Activated naive CD4-positive, alpha-beta T cell treated with anti-CD3 and anti-CD28 coated beads for 36 hours (primary cell): ENCODE results near the gene OR4Q3. TPM values are rescaled to one million over a fixed set of nuclear protein-coding genes. Genes with fewer than 3 reads are reported as not detected.
"Not testable (repeated sequence)": the region's sequence is repeated elsewhere in the genome, so short reads cannot be mapped to it uniquely, and the experiment has no call there.

Experiments used
- CTCF ChIA-PET: fragments of 350-600 bp; sonication (Branson Sonifier 250); formaldehyde crosslinking; loops from one replicate; lab custom pipeline; 2021; ENCODE audit warnings: antibody characterized with exemption; lab: Charles Lee
- DNase-seq: peaks from one replicate; pipeline ENCODE4 v3.0.0-alpha.2; 2020
- H3K27ac Mint-ChIP-seq: one replicate; pipeline ENCODE4 v1.8.0; 2021; ENCODE audit warnings: mild to moderate bottlenecking, mixed read lengths
- H3K27me3 Mint-ChIP-seq: one replicate; pipeline ENCODE4 v1.8.0; 2021; ENCODE audit warnings: low read depth, mixed read lengths
- H3K36me3 Mint-ChIP-seq: one replicate; pipeline ENCODE4 v1.8.0; 2021; ENCODE audit warnings: low read depth, mixed read lengths
- H3K4me1 Mint-ChIP-seq: one replicate; pipeline ENCODE4 v1.8.0; 2021; ENCODE audit warnings: low read depth, mixed read lengths
- H3K4me3 Mint-ChIP-seq: one replicate; pipeline ENCODE4 v1.8.0; 2021; ENCODE audit warnings: mild to moderate bottlenecking, moderate library complexity, mixed read lengths
- H3K9me3 Mint-ChIP-seq: one replicate; pipeline ENCODE4 v1.8.0; 2021; ENCODE audit warnings: mixed read lengths
- intact Hi-C: fragments of 100-400 bp; cut with micrococcal nuclease; formaldehyde crosslinking; loops from one replicate; pipeline ENCODE4 v1.15.1; 2023
- total RNA-seq, 2 experiments: library from RNA; stranded (reverse); gene quantifications; one replicate each; pipeline ENCODE4 v1.2.3, GENCODE V29; 2021

The OR4Q3 gene
- total RNA-seq: not detected

DNA sequence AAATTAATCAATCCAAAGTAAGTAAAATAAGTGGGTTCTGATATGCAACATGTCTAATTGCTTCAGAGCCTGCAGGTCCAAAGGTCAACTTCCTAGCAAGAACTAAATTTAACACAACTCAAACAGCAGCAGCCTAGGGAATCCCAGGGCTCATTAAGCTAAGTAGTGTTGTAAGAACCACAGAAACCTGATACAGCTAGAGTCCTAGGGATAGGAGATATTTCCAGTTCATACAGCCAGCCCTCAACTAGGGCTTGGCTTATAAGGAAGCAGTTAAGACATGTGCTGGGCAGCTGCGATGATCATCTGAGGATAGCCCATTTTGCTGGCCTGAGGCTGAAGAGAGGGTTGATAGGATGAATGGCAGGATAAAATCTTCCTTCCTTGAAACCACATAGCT lies at the start of gene OR4Q3:
OR4Q3 (plus strand) TSS at position 316 of the 400 bp plus-strand sequence.
- DNase-seq: no peak
- Mint-ChIP-seq H3K36me3 (peaks cover 1% of the 10 kb centered on the region), H3K27ac (no peak within 1 kb of the TSS), H3K4me1 (no peaks in the 10 kb centered on the region), H3K4me3 (no peak within 1 kb of the TSS), H3K27me3 (peaks cover 11% of the 10 kb centered on the region), H3K9me3 (no peaks in the 10 kb centered on the region)
- intact Hi-C loops: no loop called here
- CTCF ChIA-PET: no interaction called here

DNA sequence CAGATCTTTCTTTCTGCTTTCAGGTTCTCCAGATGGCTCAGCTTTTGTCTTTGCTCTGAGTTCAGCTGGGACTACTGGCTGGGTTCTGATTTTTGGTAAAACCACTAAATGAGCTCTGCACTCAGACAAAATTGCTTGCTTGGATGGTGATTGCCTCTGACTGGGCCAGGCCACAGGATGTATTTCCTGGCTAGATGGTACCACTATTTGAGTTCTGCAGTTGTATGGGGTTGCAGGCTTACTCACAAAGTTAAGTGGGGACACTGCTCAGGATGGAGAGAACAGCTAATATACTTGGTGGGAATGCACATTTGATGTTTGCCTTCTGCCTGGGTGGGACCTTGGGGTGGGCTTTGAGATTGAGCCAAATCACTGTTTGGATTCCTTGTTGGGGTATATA lies 14.0 kb upstream of the OR4Q3 start:
- H3K27ac Mint-ChIP-seq: no peak overlapping the region
- H3K4me3 Mint-ChIP-seq: no peak overlapping the region
- peaks cover 6% of the 10 kb centered on the region for H3K9me3 Mint-ChIP-seq
- CTCF ChIA-PET: no interaction called here
- no peaks in the 10 kb centered on the region for H3K4me1 Mint-ChIP-seq
- intact Hi-C loops: no loop called here
- H3K27me3 Mint-ChIP-seq: peaks cover 3% of the 10 kb centered on the region
- no peaks in the 10 kb centered on the region for H3K36me3 Mint-ChIP-seq
- DNase-seq: no peak

DNA sequence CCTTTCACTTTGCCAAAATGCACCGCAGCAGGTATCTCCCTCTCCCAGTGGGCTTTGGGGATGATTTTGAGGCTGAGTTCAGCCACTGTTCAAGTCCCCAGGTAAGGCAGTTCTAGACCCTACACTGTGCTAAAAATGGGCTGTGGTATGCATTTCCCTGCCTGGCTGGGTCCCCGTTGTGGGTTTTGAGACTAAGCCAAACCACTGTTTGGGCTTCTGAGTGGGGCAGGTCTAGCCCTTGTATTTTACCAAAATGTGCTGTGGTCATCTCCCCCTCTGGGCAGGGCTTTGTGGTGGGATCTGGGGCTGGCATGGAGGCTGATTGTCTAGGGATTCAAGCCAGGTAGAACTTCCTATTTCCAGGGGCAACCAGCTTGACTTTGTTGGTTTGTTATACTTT lies 13.6 kb upstream of the OR4Q3 start:
- no peak for DNase-seq
- intact Hi-C loops: no loop called here
- H3K27me3 Mint-ChIP-seq: peaks cover 3% of the 10 kb centered on the region
- H3K27ac Mint-ChIP-seq: no peak overlapping the region
- no peak overlapping the region for H3K4me3 Mint-ChIP-seq
- no peaks in the 10 kb centered on the region for H3K4me1 Mint-ChIP-seq
- H3K9me3 Mint-ChIP-seq: peaks cover 6% of the 10 kb centered on the region
- no peaks in the 10 kb centered on the region for H3K36me3 Mint-ChIP-seq
- CTCF ChIA-PET: no interaction called here

DNA sequence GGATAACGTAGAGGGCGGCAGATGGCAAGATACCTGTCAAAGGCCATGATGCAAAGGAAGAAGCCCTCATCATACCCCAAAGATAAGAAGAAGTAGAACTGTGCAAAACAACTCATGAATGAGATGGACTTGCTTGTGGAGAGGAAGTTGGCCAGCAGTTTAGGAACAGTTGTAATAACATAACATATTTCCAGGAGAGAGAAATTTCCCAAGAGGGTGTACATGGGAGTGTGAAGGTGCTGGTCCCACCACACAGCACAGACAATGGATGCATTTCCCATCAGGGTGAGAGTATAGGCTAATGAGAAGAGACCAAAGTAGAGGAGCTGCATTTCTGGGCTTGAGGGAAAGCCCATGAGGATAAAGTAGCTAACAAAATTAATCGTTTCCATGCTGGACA lies 9.5 kb upstream of the OR4Q3 start:
- DNase-seq, H3K27ac Mint-ChIP-seq, H3K36me3 Mint-ChIP-seq, H3K4me1 Mint-ChIP-seq, H3K4me3 Mint-ChIP-seq, intact Hi-C loops, H3K9me3 Mint-ChIP-seq, H3K27me3 Mint-ChIP-seq, CTCF ChIA-PET: not testable (repeated sequence)

DNA sequence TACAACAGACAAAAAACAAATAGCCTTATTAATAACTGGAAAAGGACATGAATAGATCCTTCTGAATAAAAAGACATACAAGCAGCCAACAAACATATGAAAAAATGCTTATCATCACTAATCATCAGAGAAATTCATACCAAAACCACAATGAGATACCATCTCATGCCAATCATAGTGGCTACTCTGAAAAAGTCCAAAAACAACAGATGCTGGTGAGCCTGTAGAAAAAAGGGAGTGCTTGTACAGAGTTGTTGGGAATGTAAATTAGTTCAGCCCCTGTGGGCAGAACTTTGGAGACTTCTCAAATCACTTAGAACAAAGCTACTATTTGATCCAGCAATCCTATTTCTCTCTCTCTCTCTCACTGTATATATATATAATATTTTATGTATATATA lies 8.9 kb downstream of the OR4Q3 start:
- H3K9me3 Mint-ChIP-seq, CTCF ChIA-PET, H3K27me3 Mint-ChIP-seq, H3K4me1 Mint-ChIP-seq, DNase-seq, intact Hi-C loops, H3K4me3 Mint-ChIP-seq, H3K36me3 Mint-ChIP-seq, H3K27ac Mint-ChIP-seq: not testable (repeated sequence)

DNA sequence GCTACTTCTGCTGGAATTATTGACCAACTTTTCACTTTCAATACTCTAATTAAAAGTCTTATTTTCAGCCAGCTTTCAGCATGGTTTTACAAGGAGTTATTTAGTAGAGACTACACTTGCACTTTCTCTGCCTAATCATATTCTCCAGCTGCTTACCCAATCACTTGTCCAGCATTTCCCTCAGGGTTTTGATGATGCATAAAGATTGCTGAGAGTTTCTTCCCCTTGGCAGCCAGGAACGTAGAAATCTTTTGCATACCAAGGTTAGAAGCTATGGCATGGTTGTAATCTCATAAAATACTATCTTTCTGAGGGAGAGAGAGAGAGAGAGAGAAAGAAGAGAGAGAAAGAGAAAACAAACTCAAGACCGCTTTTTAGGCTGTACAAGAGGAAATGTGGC lies 10.8 kb downstream of the OR4Q3 start:
- H3K4me1 Mint-ChIP-seq: no peaks in the 10 kb centered on the region
- intact Hi-C loops: no loop called here
- H3K36me3 Mint-ChIP-seq: no peaks in the 10 kb centered on the region
- no peak overlapping the region for H3K27ac Mint-ChIP-seq
- CTCF ChIA-PET: no interaction called here
- H3K27me3 Mint-ChIP-seq: peaks cover 2% of the 10 kb centered on the region
- no peaks in the 10 kb centered on the region for H3K9me3 Mint-ChIP-seq
- DNase-seq: no peak
- H3K4me3 Mint-ChIP-seq: no peak overlapping the region

DNA sequence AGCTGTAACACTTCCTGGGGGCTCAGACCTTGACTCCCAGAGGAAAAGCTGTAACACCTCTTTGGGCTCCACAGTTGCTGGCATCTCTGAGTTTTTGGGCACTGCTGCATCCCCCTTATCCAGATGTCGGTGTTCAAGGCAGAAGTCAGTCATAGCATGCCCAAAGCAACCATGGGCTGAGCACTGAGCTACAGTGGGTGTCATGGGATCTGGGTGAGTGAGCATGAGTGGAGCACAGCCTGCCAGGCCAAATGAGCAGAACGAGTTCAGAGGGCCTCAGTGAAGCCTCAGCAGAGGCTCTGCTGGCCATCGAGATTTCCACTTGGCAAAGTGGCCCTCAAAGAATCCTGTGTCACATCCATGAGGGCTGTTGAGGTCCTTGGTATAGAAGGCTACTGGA lies 28.1 kb downstream of the OR4Q3 start:
- H3K4me1 Mint-ChIP-seq, H3K36me3 Mint-ChIP-seq, H3K27ac Mint-ChIP-seq, H3K4me3 Mint-ChIP-seq, intact Hi-C loops, H3K9me3 Mint-ChIP-seq, CTCF ChIA-PET, DNase-seq: not testable (repeated sequence)
- peaks cover 12% of the 10 kb centered on the region for H3K27me3 Mint-ChIP-seq

DNA sequence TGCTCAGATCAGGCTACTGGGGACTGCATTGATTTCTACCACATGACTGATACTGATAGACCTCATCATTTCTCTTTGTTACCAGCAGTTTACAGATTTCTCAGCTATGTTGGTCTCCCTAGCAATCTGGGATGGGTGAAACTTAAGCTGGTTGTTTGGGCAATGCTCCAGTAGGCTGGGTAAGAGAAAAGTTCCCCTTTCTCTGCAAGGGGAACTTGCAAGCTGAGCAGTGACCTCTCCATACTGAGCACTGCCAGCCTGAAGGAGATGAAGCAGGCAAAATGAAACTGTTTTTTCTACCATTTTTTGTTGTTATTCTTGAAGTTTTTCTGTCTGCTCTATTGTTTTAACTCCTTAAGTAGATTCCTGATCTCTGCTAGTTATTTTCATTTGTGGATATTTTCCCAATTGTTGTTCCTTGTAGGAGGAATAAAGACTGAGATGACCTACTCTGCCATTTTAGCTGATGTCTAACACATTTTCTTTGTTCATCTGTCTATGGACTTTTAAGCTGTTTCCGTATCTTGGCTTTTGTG lies 28.6 kb downstream of the OR4Q3 start:
- no peaks in the 10 kb centered on the region for H3K36me3 Mint-ChIP-seq
- intact Hi-C loops: no loop called here

DNA sequence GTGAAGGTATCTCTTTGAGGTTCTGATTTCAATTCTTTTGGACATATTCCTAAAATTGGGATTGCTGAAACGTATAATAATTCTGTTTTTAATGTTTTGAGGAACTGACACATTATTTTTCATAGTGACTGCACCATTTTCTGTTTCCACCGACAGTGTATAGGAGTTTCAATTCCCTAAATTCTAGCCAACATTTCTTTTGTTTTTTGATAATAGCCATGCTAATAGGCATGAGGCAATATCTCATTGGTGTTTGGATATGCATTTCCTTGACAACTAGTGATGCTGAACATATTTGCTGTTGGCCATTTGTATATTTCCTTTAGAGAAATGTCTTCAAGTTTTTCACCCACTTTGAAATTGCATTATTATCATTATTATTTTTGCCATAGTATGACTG lies 29.1 kb downstream of the OR4Q3 start:
- H3K4me1 Mint-ChIP-seq, H3K27ac Mint-ChIP-seq, DNase-seq, H3K9me3 Mint-ChIP-seq, intact Hi-C loops, CTCF ChIA-PET, H3K4me3 Mint-ChIP-seq, H3K36me3 Mint-ChIP-seq: not testable (repeated sequence)
- H3K27me3 Mint-ChIP-seq: peaks cover 12% of the 10 kb centered on the region

More for the DNA sequence above, 28.6 kb downstream of the OR4Q3 start:
- CTCF ChIA-PET: no interaction called here
- Mint-ChIP-seq H3K27me3 (peaks cover 12% of the 10 kb centered on the region), H3K9me3 (peaks cover 7% of the 10 kb centered on the region), H3K4me3 (no peak overlapping the region), H3K4me1 (no peaks in the 10 kb centered on the region), H3K27ac (no peak overlapping the region)
- no peak for DNase-seq

DNA sequence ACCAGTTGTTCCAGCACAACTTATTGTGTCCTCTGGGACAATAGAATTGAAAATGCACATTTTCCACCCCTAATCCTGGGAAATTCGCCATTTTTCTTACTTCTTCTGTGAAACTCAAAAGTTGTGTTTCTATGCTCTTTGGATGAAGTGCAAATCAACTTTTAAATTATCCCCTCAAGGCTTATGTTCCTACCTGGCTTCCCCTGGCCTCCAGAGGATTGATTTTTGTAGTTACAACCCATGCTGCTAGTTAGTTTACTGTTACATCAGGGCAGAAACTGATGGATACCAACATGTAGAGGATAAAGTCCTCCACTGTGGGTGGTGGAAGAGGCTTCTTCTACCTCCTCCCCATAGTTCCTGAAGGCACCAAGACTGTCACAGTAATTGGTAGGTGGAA lies 29.8 kb downstream of the OR4Q3 start, which contains the start of gene OR4M1:
OR4M1 (plus strand) TSS at position 301 of the 400 bp plus-strand sequence. CDS start 6,819 bp downstream, outside the sequence.
- H3K9me3 Mint-ChIP-seq, CTCF ChIA-PET, intact Hi-C loops, H3K27ac Mint-ChIP-seq, H3K4me1 Mint-ChIP-seq, H3K36me3 Mint-ChIP-seq, DNase-seq, H3K4me3 Mint-ChIP-seq: not testable (repeated sequence)
- peaks cover 12% of the 10 kb centered on the region for H3K27me3 Mint-ChIP-seq

DNA sequence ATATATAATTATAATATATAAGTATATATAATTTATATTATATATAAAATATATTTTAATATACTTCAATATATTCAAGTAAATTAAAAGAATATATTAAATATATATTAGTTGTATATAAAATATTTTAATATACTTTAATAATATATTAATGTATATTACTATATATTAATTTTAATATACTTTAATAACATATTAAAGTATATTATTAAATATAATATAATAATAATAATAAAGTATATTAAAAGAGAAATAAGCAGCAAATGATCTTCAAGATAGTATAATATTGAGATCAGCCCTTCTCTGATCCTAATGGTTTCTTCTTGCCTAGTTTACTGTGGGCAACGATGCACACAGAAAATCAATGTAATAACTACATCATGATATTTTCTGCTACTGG lies 32.2 kb downstream of the OR4Q3 start:
- Mint-ChIP-seq H3K36me3 (no peaks in the 10 kb centered on the region), H3K27me3 (peaks cover 12% of the 10 kb centered on the region), H3K27ac (no peak overlapping the region), H3K4me1 (no peaks in the 10 kb centered on the region), H3K4me3 (no peak overlapping the region), H3K9me3 (peaks cover 7% of the 10 kb centered on the region)
- CTCF ChIA-PET: no interaction called here
- DNase-seq: no peak
- intact Hi-C loops: no loop called here

DNA sequence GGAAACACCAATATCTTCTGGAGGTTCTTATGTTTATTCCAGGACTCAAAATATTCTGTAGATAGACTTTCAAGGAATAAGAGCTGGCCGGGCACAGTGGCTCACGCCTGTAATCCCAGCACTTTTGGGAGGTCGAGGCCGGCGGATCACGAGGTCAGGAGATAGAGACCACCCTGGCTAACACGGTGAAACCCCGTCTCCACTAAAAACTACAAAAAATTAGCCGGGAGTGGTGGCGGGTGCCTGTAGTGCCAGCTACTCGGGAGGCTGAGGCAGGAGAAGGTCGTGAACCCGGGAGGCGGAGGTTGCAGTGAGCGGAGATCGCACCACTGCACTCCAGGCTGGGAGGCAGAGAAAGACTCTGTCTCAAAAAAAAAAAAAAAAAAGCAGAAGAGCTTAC lies 42.5 kb downstream of the OR4Q3 start:
- H3K4me1 Mint-ChIP-seq, intact Hi-C loops, H3K27me3 Mint-ChIP-seq, H3K36me3 Mint-ChIP-seq, DNase-seq, H3K9me3 Mint-ChIP-seq, H3K4me3 Mint-ChIP-seq, CTCF ChIA-PET, H3K27ac Mint-ChIP-seq: not testable (repeated sequence)

DNA sequence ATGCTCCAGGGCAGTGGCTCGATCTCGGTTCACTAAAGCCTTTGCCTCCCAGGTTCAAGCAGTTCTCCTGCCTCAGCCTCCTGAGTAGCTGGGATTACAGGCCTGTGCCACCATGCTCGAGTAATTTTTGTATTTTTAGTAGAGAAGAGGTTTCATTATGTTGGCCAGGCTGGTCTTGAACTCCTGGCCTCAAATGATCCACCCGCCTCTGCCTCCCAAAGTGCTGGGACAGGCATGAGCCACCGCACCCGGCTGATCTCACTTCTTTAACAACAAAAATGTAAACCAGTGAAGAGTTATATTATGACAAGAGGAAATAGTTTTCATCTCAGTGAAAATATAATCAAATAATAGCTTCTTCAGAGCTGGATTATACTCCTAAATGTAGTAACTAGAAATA lies 43.9 kb downstream of the OR4Q3 start:
- H3K4me3 Mint-ChIP-seq, H3K4me1 Mint-ChIP-seq, H3K27ac Mint-ChIP-seq, DNase-seq, H3K36me3 Mint-ChIP-seq, H3K27me3 Mint-ChIP-seq, H3K9me3 Mint-ChIP-seq, intact Hi-C loops: not testable (repeated sequence)
- CTCF ChIA-PET: interaction anchor here (0.8 to 1.1 kb wide), 2 partner anchors 10 to 12 kb away, joined by 3 read pairs; no protein-coding TSS in a partner anchor
